COR-L47 (cell line): ENCODE measurements around the gene DHRSX.
"Not testable (repeated sequence)": the region's sequence is repeated elsewhere in the genome, so short reads cannot be mapped to it uniquely, and the experiment has no call there.

Source experiments
- DNase-seq: peaks from one replicate; lab custom pipeline; 2025; lab: John Stamatoyannopoulos, UW

The DHRSX gene

DNA sequence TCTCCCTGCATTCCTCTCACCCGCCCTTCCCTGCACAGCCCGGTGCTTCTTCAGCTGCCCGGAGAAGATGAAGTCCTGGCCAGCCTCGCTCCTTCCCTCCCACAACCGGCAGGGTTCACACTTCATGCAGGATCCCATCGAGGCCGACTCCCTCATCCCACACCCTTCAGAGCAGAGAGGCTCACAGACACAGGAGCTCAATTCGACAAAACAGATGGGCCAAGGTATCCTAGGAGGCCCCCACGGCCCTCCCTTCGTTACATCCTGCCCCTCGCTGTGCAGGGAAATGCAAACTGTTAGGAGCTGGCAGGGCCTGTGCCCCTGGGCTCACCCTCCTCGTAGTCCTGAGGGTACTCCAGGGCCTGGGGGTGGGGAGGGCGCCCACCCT, 238.1 kb downstream of the DHRSX start:
- no peak for DNase-seq

DNA sequence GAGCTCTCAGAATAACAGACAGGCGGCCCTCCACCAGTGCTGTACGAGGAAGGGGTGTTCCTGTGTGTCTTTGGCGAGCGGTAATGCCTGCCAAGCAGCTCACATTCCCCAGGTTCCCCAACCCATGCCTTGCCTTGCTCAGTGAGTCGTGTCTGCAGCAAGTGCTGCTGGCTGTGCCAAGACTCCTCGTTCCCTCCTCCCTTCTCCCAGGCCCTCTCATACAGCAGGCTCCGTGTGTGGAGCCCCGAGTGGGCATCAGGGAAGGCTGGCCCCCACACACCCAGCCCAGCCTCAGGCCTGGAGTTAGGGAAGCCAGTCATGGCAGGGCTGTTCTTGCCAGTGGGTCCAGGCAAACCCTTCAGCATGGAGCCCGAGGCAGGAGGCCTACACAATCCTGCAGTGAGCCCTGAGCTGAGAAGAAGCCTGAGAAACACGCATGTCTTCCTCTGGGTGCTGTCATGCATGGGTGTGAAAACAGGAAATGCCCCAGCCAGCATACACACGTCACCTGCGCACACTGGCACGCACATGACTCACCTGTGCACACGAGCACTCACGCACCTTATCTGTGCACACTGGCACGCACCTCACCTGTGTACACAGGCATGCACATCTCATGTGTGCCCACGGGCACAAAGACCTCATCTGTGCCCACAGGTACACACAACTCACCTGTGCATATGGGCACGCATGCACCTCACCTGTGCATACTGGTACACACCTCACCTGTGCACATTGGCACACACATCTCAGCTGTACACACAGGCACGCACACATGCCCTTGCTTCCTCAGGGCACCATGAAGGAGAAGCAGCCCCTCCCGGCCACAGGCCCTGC, 238.7 kb downstream of the DHRSX start:
- no peak for DNase-seq

DNA sequence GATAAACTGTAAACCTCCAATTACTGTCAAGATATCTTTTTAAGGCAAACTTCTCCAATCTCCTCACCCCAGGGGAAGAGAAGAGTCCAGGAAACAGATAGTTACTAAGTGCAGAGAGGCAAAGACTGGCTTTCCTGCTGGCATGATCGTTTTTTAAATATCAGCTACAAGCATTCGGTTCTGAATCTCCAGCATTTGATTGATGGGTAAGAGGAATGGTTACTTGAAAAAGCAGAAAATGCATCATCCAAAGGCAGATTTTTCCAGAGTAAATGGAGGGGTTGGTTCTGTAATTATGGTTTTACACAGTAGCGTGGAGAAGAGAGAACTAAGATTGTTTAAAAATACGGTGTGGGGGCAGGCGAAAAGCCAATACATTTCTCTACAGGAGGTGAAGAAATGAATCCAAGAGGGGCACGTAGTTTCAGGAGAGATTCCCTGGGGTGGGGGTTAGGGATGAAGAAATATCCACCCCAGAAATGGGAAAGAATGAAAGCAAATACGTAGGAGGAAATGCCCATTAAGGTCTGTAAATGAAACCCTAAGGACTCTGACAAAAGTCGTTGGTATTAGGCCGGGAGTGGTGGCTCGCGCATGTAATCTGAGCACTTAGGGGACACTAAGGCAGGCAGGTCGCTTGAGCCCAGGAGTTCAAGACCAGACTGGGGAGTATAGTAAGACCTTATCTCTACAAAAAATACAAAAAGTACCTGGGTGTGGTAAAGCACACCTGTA, 248.3 kb downstream of the DHRSX start:
- DNase-seq, result no peak

DNA sequence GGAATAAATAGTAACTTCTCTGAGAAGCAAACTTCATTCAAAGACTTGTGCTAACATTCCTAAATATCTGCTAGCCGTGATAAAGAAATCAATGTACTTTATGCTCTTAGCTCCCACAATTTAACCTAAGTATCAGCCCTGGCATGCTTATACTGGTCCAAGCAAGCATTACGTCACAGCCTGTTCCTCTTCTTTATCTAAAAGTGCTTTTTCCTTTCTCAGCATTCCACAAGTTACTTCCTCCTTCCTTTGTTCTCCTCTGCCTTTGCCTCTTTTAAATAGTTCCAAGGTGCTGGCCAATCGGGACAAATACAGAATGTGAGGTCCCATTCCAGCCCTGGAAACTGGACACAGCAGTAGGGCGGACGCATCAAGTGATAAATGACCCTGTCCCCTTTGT, 249.6 kb downstream of the DHRSX start:
- no peak for DNase-seq

DNA sequence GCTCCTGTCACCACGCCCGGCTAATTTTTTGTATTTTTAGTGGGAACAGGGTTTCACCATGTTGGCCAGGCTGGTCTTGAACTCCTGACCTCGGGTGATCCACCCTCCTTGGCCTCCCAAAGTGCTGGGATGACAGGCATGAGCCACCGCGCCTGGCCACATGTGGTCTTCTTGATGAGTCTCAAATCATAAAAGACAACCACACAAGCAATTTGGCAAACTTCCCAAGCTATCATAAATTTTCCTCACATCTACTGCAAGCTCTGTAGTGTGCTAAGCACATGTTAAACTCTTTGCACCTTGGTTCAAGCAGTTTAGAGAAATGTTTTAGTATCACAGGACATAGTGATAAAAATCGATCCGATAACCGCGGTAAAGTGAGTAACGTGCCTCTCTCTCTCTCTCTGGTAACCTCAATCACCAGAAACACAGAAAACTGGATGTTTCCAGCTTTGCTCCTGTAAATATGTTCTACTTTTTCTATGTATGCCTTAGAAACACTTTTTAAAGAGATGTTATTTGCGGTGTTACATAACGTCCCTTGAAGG, 256.8 kb downstream of the DHRSX start:
- DNase-seq, result no peak

DNA sequence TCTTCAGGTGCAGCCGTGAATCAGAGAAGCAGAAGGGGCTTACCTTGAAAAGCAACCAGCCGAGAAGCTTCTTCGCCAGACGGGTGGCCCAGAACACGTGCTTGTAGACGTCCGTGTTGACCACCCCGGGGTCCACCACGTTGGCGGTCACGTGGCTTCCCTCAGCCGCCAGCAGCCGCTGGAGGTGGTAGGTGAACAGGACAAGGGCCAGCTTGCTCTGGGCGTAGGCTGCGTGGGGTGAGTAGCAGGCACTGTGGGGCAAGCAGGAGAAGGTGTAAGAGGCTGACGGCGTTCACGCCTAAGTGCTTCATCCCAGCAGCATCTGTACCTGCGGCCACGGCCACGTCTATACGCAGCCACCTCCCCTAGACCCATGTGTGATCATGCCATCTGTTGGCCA, 257.8 kb downstream of the DHRSX start:
- no peak for DNase-seq

DNA sequence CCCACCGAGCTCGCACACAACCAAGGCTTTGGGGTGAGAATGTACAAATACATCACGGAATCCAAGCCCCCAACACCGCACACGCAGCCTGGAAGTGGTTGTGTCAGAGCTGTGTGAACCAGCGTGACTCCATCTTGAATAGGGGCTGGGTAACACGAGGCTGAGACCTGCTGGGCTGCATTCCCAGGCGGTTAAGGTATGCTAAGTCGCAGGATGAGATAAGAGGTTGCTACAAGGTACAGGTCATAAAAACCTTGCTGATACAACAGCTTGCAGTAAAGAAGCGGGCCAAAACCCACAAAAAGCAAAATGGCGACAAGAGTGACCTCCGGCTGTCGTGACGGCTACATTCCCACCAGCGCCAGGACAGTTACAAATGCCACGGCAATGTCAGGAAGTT, 258.4 kb downstream of the DHRSX start:
- DNase-seq, result no peak

DNA sequence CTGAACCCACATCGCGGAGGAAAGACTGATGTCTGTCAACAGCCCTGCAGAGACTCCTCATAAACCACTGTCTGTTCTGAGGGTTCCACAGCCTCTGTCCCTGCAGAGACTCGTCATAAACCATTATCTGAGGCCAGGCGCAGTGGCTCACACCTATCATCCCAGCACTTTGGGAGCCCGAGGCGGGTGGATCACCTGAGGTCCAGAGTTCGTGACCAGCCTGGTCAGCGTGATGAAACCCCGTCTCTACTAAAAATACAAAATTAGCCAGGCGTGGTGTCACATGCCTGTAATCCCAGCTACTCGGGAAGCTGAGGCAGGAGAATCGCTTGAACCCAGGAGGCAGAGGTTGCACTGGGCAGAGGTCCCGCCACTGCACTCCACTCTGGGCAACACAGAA, 259.3 kb downstream of the DHRSX start:
- DNase-seq, result not testable (repeated sequence)

DNA sequence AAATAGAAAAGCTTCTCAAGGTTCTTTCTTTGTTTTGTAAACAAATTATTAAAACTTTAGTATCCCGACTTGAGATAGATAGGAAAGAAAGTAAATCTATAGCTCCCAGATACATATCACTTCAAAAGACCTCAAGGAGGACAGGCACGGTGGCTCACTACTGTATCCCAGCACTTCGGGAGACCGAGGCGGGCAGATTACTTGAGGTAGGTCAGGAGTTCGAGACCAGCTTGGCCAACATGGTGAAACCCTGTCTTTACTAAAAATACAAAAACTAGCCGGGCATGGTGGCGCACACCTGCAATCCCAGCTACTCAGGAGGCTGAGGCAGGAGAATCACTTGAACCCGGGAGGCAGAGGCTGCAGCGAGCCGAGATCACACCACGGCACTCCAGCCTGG, 260.0 kb downstream of the DHRSX start:
- DNase-seq, result not testable (repeated sequence)

DNA sequence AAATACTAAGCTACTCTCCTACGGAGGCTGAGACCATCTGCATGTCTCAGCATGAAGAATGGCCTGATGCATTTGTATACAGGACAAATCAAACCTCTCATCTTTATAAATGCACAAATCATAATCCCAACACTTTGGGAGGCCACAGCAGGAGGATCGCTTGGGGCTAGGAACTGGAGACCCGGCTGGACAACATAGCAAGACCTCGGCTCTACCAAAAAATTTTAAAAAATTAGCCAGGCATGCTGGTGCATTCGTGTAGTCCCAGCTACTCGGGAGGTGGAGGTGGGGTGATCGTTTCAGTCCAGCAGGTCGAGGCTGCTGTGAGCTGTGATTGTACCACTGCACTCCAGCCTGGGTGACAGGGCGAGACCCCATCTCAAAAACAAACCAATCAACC, 262.8 kb downstream of the DHRSX start:
- no peak for DNase-seq

DNA sequence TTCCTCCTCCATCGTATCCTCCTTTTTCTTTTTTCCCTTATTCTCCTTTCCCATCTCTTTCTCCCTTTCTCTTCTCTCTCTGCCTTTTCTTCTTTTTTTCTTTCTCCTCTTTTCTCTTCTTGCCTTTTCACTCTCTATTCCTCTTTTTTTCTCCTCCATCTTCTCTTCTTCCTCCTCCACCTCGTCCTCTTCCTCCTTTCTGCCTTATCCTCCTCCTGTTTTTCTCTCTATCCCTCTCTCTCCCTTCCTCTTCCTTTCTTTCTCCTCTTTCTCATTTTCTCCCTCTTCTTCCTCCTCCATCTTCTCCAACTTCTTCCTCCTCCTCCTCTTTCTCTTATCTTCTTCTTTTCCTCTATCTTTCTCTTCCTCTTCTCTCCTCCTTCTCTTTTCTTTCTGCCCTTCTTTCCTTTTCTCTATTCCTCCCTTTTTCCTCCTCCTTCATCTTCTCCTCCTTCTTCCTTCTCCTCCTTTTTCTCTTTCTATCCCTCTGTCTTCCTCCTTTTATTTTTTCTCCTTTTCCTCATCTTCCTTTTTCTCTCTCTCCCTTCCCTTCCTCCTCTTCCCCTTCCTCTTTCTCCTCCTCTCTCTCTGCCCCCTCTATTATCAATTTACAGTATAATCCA, 269.1 kb downstream of the DHRSX start:
- DNase-seq, result no peak

DNA sequence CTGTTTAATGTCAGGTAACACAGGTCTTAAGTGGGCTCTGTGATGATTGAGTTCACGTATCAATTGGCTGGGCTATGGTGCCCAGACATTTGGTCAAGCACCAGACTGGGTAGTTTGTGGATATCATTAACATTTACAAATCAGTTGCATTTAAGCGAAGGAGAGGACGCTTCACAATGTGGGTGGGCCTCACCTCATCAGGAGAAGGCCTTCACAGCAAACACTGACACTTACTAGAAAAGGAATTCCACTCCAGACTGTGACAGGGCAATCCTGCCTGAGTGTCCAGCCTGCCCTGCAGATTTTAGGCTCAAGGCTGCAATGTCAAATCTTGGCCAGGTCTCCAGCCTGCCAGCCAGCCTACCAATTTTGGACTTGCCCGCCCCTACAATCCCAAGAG, 270.3 kb downstream of the DHRSX start:
- DNase-seq, result no peak

DNA sequence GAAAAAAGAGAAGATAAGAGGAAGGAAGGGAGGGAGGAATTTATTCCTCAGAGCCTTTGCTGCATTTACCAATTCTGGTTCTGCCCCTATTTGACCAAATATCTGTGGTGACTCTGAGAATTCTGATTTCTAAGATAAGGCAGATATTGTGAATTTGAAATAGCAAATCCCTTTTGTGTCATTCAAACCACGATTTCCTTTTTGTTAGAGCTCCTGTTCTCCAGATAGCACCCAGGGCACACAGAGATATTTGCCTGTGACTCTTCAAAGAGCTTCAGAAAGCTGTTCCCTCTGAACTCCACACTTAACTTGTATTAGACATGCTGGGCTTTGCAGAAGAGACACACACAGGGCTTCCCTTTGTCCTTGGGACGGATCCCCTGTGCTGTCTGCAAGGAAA, 272.2 kb downstream of the DHRSX start:
- no peak for DNase-seq

DNA sequence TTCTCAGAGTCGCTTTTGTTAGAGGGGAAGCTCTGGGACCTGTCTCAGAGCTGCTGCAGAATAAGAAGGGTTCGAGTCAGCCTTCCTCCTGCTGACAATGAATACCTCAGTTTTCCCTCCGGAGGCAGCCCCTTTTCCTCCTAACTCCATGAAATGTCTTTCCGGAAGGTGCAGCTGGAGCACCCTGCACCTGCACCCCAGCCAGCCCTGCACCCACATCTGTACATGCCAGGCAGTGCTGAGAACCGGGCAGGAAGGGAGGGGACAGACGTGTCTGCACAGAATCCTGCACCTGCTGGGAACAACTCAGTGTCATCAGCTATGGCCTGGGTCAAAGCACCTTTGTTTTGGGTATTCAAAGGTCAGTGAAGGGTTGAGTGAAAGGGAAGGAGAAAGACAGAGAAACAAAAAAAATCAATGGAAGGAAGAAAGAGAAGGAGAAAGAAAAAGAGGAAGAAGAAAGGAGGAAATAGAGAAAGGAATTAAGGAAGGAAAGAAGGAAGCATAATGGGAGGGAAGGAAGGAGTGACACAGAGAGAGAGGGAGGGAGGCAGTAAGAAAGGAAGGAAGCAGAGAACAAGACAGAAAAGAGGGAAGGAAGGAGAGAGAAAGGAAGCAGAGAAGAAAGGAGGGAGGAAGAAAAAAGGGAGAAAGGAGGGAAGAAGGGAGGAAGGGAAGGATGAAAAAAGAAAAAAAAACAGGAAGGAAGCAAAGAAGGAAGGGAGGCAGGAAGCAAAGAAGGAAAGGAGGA, 273.7 kb downstream of the DHRSX start:
- no peak for DNase-seq

DNA sequence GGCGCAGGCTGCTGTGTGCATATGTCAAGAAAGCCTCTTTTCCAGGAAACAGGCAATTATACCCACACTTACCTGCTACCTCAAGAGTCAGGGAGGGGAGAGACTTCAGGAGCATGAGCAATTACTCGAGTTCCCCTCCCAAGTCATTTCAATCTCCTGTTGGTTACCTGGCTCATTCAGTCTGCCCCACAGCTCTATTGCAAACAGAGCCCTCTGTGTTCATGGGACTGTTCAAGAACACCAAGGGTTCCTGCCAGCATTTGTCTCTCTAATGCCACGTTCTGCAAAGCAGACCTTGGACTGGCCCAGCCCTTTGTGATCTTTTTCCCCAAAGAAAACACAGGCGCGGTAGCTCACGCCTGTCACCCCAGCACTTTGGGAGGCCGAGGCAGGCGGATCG, 274.6 kb downstream of the DHRSX start:
- DNase-seq, result no peak

DNA sequence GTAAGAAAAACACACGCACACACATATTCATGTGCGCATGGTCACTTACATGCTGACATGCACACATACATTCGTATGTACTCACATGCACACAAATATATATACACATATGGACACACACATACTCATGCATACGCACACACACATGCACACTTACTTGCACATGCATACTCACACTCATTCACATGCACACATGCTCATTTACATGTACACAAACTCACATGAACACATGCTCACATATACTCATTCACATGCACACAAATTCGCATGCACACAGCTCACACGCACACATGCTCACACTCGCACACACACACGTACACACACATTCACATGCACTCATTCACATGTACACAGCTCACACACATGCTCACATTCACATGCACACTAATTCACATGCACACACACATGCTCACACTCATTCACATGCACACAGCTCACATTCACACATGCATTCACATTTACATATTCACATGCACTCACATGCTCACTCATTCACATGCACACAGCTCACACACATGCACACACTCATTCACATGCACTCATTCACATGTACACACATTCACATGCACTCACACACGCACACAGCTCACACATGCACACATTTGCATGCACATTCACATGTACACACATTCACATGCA, 276.1 kb downstream of the DHRSX start:
- DNase-seq, result no peak

DNA sequence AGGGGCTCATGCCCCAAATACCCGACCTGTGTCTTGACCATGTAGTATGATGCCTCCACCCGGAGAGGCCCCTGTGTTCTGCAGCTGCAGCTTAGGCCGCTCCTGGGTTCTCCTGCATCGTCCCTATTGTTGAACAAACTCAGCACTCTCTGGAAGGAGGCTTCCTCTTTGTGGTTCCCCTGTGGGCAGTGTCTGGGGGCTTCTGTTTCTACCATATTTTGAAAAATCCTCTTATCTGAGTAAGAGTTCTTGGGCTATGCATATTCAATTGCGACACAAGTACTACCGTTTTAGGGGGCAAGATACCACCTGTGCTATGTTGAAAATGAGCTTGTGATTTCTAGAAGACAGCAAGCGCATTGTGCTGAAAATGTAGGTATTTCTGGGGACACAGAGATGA, 276.6 kb downstream of the DHRSX start:
- DNase-seq, result no peak

DNA sequence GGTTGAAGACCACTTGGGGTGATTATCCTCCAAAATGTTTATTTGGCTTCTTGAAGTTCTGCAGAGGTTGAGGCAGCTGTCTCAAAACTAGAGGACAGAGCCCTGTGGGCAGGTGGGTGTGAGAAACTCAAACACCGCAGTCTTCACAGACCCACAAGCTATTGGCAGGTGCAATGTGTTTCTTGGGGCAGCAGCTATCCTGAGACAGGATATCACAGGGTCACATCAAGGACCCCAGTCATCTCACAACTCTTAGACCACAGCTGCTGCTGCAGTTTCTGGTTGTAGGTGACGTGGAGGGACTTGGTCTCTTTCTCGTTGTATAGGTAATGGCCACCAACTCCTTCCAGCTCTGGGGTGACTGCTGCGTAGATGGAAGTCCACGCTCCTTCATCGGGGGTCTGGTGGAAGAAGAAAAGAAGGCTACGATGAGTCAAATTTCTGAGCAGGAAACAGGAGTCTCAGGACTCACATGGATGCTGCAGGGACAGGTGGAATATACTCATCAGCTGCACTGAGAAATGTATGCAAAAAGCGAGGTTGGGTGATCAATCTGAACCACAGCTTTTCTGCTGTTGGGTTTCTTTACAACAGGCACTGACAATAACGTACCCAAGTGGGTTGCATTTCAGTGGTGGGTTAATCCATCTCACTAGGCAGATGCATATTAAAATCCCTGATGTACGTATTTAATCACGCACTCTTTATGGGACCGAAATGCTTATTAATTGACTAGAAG, 279.8 kb downstream of the DHRSX start:
- no peak for DNase-seq

DNA sequence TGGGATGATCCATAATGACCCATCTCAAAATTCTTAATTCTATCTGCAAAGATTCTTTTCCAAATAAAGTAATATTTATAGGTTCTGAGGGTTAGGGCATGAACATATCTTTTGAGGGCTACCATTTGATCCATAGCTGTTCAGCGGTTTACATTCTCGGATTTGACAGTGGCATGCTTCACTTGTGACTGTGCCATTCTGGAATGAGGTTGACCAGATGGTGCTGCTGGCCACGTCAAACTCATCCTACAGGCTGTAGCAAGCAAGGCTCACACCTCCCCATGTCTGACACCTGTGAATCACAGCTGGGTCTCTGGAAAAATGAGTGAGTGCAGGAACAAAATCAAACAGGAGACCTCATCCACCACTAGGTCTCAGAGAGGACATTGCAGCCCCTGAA, 280.5 kb downstream of the DHRSX start:
- no peak for DNase-seq

DNA sequence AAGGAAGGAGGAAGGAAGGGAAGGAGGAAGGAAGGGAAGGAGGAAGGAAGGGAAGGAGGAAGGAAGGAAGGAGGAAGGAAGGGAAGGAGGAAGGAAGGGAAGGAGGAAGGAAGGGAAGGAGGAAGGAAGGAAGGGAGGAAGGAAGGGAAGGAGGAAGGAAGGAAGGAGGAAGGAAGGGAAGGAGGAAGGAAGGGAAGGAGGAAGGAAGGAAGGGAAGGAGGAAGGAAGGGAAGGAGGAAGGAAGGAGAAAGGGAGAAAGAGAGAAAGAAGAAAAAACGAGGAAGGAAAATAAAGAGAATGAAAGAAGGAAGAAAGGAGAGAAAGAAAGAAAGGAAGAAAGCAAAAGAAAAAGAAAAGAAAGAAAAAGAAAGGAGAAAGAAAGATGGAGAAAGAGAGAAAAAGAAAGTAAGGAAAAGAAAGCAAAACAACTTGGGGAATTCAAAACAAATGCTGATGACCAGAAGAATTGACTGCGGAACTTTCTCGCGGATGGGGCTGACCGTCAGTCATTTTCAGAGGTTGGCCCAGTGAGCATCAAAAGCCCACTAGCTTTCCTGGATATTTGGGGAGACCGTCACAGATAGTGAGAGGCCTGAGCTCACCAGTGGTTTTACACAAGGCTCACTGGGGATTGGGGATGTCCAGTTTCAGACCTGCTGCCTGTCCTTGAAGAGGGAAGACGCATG, 286.5 kb downstream of the DHRSX start:
- DNase-seq, result not testable (repeated sequence)
